ENCODE data around the gene CPA4.

Gene CPA4

DNA sequence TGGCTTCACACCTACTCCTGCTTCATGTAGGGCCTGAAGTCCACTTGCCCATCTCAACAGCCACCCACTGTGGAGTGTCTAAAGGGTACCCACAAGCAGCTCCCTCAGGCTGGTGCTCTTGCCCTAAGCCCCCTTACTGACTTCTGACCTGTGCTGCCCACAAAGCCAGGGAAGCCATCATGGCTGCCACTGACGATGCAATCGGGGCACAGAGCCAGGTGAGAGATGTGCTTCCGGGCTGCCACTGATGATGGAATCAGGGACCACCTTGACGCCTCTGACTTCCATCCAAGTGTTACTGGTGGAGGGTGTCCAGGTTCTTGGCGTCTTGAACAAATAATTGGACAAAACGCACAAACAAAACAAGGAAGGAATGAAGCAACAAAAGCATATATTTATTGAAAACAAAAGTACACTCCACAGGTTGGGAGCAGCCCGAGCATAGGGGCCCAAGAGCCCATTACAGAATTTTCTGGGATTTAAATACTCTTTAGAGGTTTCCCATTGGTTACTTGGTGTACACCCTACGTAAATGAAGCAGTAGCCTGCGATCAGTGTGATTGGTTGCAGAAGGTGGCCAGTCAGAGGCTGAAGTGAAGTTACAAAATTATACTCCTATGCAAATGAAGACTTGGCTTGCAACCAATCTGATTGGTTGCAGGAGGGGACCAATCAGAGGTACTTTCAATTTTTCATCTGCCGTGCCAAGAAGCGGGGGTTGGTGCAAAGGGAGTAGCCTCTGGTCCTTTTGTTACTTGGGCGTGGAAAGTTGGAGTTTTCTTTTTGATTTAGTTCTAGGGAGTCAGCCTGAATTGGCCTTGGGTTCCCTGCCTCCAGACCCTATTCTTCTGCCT is 21.8 kb upstream of the CPA4 start:
- no peak for DNase-seq (ENCODE audit: low spot score)
- CTCF ChIA-PET, result no interaction called here
- POLR2A ChIA-PET (ENCODE audit: low non-redundant PET), result no interaction called here
- TF ChIP-seq, protein P1, sequence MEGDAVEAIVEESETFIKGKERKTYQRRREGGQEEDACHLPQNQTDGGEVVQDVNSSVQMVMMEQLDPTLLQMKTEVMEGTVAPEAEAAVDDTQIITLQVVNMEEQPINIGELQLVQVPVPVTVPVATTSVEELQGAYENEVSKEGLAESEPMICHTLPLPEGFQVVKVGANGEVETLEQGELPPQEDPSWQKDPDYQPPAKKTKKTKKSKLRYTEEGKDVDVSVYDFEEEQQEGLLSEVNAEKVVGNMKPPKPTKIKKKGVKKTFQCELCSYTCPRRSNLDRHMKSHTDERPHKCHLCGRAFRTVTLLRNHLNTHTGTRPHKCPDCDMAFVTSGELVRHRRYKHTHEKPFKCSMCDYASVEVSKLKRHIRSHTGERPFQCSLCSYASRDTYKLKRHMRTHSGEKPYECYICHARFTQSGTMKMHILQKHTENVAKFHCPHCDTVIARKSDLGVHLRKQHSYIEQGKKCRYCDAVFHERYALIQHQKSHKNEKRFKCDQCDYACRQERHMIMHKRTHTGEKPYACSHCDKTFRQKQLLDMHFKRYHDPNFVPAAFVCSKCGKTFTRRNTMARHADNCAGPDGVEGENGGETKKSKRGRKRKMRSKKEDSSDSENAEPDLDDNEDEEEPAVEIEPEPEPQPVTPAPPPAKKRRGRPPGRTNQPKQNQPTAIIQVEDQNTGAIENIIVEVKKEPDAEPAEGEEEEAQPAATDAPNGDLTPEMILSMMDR (conservative IDR thresholded peaks at IDR 0.05; ENCODE audit: low read depth), result no peak
- H3K27ac ChIP-seq, result peak overlapping the region; percentile 96

DNA sequence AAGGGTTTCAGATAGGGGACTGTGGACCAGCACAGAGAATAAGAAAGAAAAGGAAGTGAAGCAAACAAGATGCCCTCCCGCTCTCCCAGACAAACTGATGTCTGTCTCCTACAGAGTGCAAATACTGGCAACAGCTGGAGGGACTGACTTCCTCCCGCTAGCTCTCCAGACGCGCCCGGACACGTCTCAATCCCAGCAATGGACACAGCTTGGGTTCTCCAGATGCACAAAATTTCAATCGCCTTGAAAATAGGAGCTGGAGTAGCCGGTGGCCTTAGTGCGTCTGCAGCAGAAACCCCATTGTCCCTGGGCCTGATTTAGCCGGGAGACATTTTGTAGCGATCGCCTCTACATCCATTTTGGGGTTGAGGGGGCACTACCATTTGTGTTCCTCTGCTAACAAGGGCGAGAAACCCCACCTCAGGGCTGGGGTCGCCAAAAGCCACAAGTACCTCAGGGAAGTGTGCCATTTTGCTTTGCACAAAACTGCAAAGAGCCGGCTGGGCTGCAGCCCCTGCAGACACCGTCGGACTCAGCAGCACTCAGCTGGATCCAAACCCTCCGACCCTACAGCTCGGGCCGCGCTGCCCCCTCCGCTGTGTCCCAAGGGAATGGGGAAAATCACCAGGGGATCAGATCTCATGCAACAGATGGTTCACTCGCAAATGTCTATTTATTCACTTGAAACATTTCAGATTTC is 20.4 kb upstream of the CPA4 start:
- ChIA-PET POLR2A (ENCODE audit: low non-redundant PET) (no interaction called here), CTCF (interaction anchor here (0.7 kb wide), 1 partner anchor 8 kb away, joined by 4 read pairs; no protein-coding TSS in a partner anchor)
- peak; percentile 80 for DNase-seq (ENCODE audit: low spot score)
- TF ChIP-seq, protein P1 (conservative IDR thresholded peaks at IDR 0.05; ENCODE audit: low read depth), result no peak
- peak overlapping the region; percentile 96 for H3K27ac ChIP-seq

DNA sequence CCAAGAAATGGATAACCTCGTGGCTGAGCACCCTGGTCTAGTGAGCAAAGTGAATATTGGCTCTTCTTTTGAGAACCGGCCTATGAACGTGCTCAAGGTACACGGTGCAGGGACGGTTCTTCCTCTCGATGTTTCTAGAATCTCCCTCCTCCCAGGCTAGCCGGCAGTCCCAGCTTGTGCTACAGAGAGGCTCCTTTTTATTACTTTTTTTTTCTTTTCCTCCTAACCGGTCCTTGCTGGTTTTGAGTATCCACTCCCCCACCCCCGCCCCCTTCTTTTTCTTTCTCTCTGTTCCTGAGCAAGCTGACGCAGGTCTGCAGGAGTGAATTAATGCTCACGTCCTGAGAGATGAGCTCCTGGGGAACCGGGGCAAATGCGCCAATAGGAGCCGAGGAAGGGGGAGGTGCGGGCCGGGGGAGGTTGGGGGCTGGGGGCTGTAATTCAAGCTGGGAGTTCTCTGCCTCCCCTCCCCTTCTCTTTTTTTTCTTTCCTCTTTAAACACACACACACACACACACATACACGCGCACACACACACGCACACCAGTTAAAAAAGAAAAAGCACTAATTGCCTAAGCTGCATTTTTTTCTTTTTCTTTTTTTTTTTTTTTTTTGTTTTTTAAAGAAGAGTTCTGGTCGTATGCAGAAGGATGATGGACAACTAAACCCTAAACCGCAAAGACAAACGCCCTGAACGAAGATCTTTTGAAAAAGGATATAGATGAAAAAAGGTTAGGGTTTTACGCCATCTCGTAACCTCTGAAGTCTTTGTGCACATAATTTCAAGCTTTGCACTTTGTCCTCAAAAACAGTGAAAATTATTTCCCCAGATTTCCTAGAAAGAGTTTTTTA is 19.7 kb upstream of the CPA4 start:
- POLR2A ChIA-PET (ENCODE audit: low non-redundant PET), result no interaction called here
- CTCF ChIA-PET, result interaction anchor here (0.6 kb wide), 1 partner anchor 432 kb away, joined by 6 read pairs; no protein-coding TSS in a partner anchor
- peak; percentile 76 for DNase-seq (ENCODE audit: low spot score)
- TF ChIP-seq, protein P1 (conservative IDR thresholded peaks at IDR 0.05; ENCODE audit: low read depth), result no peak
- peak overlapping the region; percentile 96 for H3K27ac ChIP-seq

DNA sequence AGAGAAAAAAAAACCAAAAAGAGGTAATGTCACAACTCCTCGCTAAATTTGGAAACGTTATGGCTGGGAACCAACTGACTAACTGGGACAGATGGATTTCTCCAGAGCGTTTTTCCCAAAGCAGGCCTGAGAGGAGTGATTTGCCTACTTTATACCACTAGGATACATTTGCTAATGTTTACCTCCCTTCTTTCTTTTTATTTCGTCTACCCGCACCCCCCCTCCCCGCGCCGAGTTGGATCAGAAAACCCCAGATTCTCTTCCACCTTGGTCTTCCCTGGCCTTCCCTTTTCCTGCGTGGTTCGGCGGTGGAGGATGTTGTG is 19.1 kb upstream of the CPA4 start:
- TF ChIP-seq, protein P1 (conservative IDR thresholded peaks at IDR 0.05; ENCODE audit: low read depth), result no peak
- ChIA-PET CTCF (no interaction called here), POLR2A (ENCODE audit: low non-redundant PET) (no interaction called here)
- DNase-seq (ENCODE audit: low spot score), result no peak
- H3K27ac ChIP-seq, result peak overlapping the region; percentile 96

DNA sequence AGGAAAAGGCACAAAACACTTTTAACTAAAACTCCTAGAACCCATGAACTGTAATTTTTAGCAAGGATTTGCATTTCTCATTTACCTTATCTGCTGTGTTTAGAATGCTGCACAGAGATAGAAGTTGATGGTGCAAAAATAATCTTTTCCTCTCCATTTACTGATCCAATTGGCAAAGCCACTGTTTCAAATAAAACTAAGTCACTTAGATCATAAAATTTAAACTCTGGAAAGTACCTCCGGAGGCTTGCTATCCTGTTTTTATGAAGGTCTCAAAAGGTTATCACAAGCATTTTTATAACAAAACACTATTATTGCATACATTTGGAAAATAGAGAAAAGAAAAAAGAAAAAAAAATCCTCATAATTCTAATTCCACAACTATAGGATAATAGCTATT is 18.7 kb upstream of the CPA4 start:
- TF ChIP-seq, protein P1 (conservative IDR thresholded peaks at IDR 0.05; ENCODE audit: low read depth), result no peak
- peak overlapping the region; percentile 96 for H3K27ac ChIP-seq
- ChIA-PET CTCF (no interaction called here), POLR2A (ENCODE audit: low non-redundant PET) (no interaction called here)
- no peak for DNase-seq (ENCODE audit: low spot score)

DNA sequence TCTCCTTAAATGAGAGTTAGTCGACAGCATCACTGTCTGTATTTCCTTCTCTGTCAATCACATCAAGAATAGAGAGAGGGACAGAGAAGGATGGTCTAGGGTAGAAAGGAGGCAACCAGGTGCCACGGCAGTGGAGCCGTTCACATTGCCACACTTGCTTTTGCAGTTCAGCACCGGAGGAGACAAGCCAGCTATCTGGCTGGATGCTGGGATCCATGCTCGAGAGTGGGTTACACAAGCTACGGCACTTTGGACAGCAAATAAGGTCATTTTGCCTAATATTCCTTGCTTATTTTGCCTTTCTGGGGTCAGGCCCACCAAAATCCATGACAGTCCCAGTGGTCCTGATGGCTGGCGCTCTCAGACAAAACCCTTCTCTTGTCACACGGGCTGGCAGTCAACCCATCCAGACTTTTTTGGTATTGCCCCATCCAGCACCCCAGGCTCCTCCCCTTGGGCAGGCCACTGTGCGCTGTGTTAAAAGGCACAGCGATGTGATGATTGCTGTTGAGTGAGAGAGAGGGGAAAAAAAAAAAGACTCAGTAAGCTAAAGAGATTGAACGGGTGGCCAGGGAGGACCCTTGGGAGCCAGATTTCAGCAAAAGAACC is 17.9 kb upstream of the CPA4 start:
- ChIA-PET CTCF (no interaction called here), POLR2A (ENCODE audit: low non-redundant PET) (no interaction called here)
- TF ChIP-seq, protein P1 (conservative IDR thresholded peaks at IDR 0.05; ENCODE audit: low read depth), result no peak
- H3K27ac ChIP-seq, result peak overlapping the region; percentile 83
- no peak for DNase-seq (ENCODE audit: low spot score)

All from RWPE1 (cell line).